ENCODE data around the gene REX1BD.

GRCh38 chr19:18557411-18558201, 31.0 kb upstream of the REX1BD start, which contains the start of gene KXD1:
- peak; percentile 70 to 81 for TF ChIP-seq POLR2A (IDR thresholded peaks at IDR 0.05)
- TF ChIP-seq, protein P1, sequence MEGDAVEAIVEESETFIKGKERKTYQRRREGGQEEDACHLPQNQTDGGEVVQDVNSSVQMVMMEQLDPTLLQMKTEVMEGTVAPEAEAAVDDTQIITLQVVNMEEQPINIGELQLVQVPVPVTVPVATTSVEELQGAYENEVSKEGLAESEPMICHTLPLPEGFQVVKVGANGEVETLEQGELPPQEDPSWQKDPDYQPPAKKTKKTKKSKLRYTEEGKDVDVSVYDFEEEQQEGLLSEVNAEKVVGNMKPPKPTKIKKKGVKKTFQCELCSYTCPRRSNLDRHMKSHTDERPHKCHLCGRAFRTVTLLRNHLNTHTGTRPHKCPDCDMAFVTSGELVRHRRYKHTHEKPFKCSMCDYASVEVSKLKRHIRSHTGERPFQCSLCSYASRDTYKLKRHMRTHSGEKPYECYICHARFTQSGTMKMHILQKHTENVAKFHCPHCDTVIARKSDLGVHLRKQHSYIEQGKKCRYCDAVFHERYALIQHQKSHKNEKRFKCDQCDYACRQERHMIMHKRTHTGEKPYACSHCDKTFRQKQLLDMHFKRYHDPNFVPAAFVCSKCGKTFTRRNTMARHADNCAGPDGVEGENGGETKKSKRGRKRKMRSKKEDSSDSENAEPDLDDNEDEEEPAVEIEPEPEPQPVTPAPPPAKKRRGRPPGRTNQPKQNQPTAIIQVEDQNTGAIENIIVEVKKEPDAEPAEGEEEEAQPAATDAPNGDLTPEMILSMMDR (IDR thresholded peaks at IDR 0.05): no peak

Data from uterus (tissue), 2 donors.